MCF 10A (cell line): ENCODE data around the gene MMD2. TPM values are rescaled to one million over a fixed set of nuclear protein-coding genes. Genes with fewer than 3 reads are reported as not detected.
A peak's percentile ranks its signal among the peaks of the same experiment; 100 is the strongest.

ENCODE experiments used
- BruUV-seq: library from RNA; stranded (reverse); fragments of 400-500 nt; replicated peaks from 2 replicates; lab custom pipeline; 2021; lab: Mats Ljungman, UMichigan
- CTCF ChIA-PET: fragments of 300-600 bp; sonication (Branson Sonifier 250); formaldehyde crosslinking; extraction: SDS; loops from one replicate; lab custom pipeline; 2021; ENCODE audit warnings: antibody characterized with exemption, inconsistent platforms; lab: Yijun Ruan, JAX
- POLR2A ChIA-PET: fragments of 300-600, 350-650 bp; sonication (Branson Sonifier 250); formaldehyde crosslinking; extraction: SDS; loops from one replicate; lab custom pipeline; 2020; ENCODE audit warnings: antibody characterized with exemption, inconsistent platforms; lab: Yijun Ruan, JAX
- DNase-seq: peaks from one replicate; pipeline ENCODE4 v3.0.0-alpha.2; 2018; ENCODE audit not compliant: unreplicated experiment
- H3K27ac Mint-ChIP-seq: one replicate; pipeline ENCODE4 v1.8.0; 2022; ENCODE audit warnings: mild to moderate bottlenecking, low read depth, mixed read lengths; ENCODE audit not compliant: unreplicated experiment
- H3K27me3 Mint-ChIP-seq: one replicate; pipeline ENCODE4 v1.8.0; 2022; ENCODE audit warnings: mixed read lengths; ENCODE audit not compliant: insufficient read depth, unreplicated experiment
- H3K36me3 Mint-ChIP-seq: one replicate; pipeline ENCODE4 v1.8.0; 2022; ENCODE audit warnings: mild to moderate bottlenecking, moderate library complexity, mixed read lengths; ENCODE audit not compliant: insufficient read depth, unreplicated experiment
- H3K4me1 Mint-ChIP-seq: one replicate; pipeline ENCODE4 v1.8.0; 2022; ENCODE audit warnings: mixed read lengths; ENCODE audit not compliant: insufficient read depth, unreplicated experiment
- H3K4me3 Mint-ChIP-seq: one replicate; pipeline ENCODE4 v1.8.0; 2022; ENCODE audit warnings: mild to moderate bottlenecking, moderate library complexity, mixed read lengths; ENCODE audit not compliant: unreplicated experiment
- H3K9me3 Mint-ChIP-seq: one replicate; pipeline ENCODE4 v1.8.0; 2022; ENCODE audit warnings: mixed read lengths; ENCODE audit not compliant: unreplicated experiment
- CTCF ChIP-seq: fragments of 200-600 bp; IDR thresholded peaks from one replicate; pipeline ENCODE4 v1.8.0; 2022; ENCODE audit warnings: antibody characterized with exemption, mild to moderate bottlenecking; ENCODE audit not compliant: unreplicated experiment
- intact Hi-C: fragments of 100-400 bp; cut with micrococcal nuclease; formaldehyde crosslinking; loops from 2 replicates; pipeline ENCODE4 v1.14.1; 2022
- total RNA-seq: library from RNA; stranded (reverse); gene quantifications from 2 replicates; pipeline ENCODE4 v1.2.3, GENCODE V29; 2022

MMD2 gene
- total RNA-seq, 1 experiment from 2014 or later = not detected

- no peaks in the 10 kb centered on the region for H3K36me3 Mint-ChIP-seq
- peaks cover 24% of the 10 kb centered on the region for H3K27me3 Mint-ChIP-seq
- no TSS peak for BruUV-seq
- H3K9me3 Mint-ChIP-seq = no peaks in the 10 kb centered on the region
- no peaks in the 10 kb centered on the region for H3K4me1 Mint-ChIP-seq
- intact Hi-C loops = no loop called here
- CTCF ChIA-PET = no interaction called here
- no peak for DNase-seq
- H3K27ac Mint-ChIP-seq = no peak overlapping the region
- no peak for TF ChIP-seq CTCF
- POLR2A ChIA-PET = no interaction called here
- no peak overlapping the region for H3K4me3 Mint-ChIP-seq
Observed at GRCh38 chr7:4957847-4958476, 1.0 kb downstream of the MMD2 start.

GRCh38 chr7:4951903-4952636 is 6.9 kb downstream of the MMD2 start:
- Mint-ChIP-seq H3K27me3 (peaks cover 11% of the 10 kb centered on the region), H3K4me1 (no peaks in the 10 kb centered on the region), H3K36me3 (no peaks in the 10 kb centered on the region), H3K9me3 (no peaks in the 10 kb centered on the region), H3K4me3 (no peak overlapping the region), H3K27ac (no peak overlapping the region)
- no TSS peak for BruUV-seq
- CTCF ChIA-PET = interaction anchor here (0.6 kb wide), 1 partner anchor 133 kb away, joined by 3 read pairs; no protein-coding TSS in a partner anchor
- intact Hi-C loops = no loop called here
- no peak for TF ChIP-seq CTCF
- POLR2A ChIA-PET = no interaction called here
- DNase-seq = peak; percentile 21

GRCh38 chr7:4951304-4951703 is 7.7 kb downstream of the MMD2 start:
- Mint-ChIP-seq H3K27me3 (peaks cover 11% of the 10 kb centered on the region), H3K27ac (no peak overlapping the region), H3K36me3 (no peaks in the 10 kb centered on the region), H3K4me1 (no peaks in the 10 kb centered on the region), H3K4me3 (no peak overlapping the region), H3K9me3 (no peaks in the 10 kb centered on the region)
- no TSS peak for BruUV-seq
- no peak for DNase-seq
- intact Hi-C loops = no loop called here
- TF ChIP-seq CTCF = no peak
- POLR2A ChIA-PET = interaction anchor here (0.6 kb wide), 1 partner anchor 480 kb away, joined by 4 read pairs; no protein-coding TSS in a partner anchor
- CTCF ChIA-PET = no interaction called here

- H3K36me3 Mint-ChIP-seq = no peaks in the 10 kb centered on the region
- no peak for DNase-seq
- ChIA-PET CTCF (interaction anchor here (0.9 kb wide), 1 partner anchor 25 kb away, joined by 3 read pairs; no protein-coding TSS in a partner anchor), POLR2A (no interaction called here)
- no peaks in the 10 kb centered on the region for H3K4me1 Mint-ChIP-seq
- no peak overlapping the region for H3K4me3 Mint-ChIP-seq
- peaks cover 17% of the 10 kb centered on the region for H3K27me3 Mint-ChIP-seq
- no peak for TF ChIP-seq CTCF
- H3K27ac Mint-ChIP-seq = no peak overlapping the region
- BruUV-seq = no TSS peak
- intact Hi-C loops = no loop called here
- no peaks in the 10 kb centered on the region for H3K9me3 Mint-ChIP-seq
Observed at GRCh38 chr7:4948402-4948801, 10.6 kb downstream of the MMD2 start.
